Keratinocyte (primary cell): Measurements from ENCODE around the gene TMEM186.

Source experiments
- EZH2 ChIP-seq: IDR thresholded peaks from one replicate; pipeline ENCODE4 v1.6.1; 2012; ENCODE audit warnings: inconsistent platforms, mild to moderate bottlenecking, low read length, moderate library complexity
- TF ChIP-seq, protein P1 (sequence below), 3 experiments: IDR thresholded peaks in 1 of 3; conservative IDR thresholded peaks in 1 of 3; optimal IDR thresholded peaks in 1 of 3; 2 replicates in 2 of 3; 3 replicates in 1 of 3; pipeline versions ENCODE3 to v1.5.1; 2011; ENCODE audit warnings: low read length in 3 of 3, mild to moderate bottlenecking in 3 of 3, moderate library complexity in 2 of 3, control low read depth in 1 of 3, inconsistent platforms in 1 of 3; ENCODE audit not compliant: insufficient read depth in 2 of 3; ENCODE audit errors: extremely low read depth in 1 of 3

DNA sequence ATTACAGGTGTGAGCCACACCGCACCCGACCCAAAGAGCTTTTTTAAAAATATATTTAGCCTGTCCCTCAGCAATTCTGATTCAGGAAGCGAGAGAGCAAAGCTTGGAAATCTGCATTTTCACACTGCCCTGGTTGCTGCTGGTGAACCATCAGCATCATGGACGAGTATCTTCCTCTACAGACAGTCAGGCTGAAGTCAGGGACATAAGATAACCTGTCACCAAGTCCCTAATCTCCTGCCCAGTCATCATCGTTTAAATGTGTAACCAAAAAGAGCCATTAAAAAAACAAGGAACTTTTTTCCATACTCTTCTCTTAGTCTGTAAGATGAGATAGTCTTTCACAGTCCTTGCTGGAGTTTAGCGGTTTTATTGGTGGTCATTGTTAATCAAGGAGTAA is 6.9 kb upstream of the TMEM186 start:
- TF ChIP-seq, protein P1, sequence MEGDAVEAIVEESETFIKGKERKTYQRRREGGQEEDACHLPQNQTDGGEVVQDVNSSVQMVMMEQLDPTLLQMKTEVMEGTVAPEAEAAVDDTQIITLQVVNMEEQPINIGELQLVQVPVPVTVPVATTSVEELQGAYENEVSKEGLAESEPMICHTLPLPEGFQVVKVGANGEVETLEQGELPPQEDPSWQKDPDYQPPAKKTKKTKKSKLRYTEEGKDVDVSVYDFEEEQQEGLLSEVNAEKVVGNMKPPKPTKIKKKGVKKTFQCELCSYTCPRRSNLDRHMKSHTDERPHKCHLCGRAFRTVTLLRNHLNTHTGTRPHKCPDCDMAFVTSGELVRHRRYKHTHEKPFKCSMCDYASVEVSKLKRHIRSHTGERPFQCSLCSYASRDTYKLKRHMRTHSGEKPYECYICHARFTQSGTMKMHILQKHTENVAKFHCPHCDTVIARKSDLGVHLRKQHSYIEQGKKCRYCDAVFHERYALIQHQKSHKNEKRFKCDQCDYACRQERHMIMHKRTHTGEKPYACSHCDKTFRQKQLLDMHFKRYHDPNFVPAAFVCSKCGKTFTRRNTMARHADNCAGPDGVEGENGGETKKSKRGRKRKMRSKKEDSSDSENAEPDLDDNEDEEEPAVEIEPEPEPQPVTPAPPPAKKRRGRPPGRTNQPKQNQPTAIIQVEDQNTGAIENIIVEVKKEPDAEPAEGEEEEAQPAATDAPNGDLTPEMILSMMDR (optimal IDR thresholded peaks at IDR 0.05 in 1 of 3, IDR thresholded peaks at IDR 0.05 in 1 of 3, conservative IDR thresholded peaks at IDR 0.05 in 1 of 3; ENCODE audit: extremely low read depth in 1 of 3, insufficient read depth in 2 of 3, low read length in 3 of 3): no peak
- TF ChIP-seq EZH2: no peak
